SK-N-SH (cell line): ENCODE measurements around the gene ZDHHC14.

Experiments used
- EP300 ChIP-seq, 2 experiments: IDR thresholded peaks; 2 replicates each; pipeline versions ENCODE4 v1.4.0 to v1.6.1; 2012; ENCODE audit warnings: borderline replicate concordance in 1 of 2, low read depth in 1 of 2, low read length in 1 of 2
- TF ChIP-seq, protein P1 (sequence below): fragments of 150-350 bp; IDR thresholded peaks from 2 replicates; pipeline ENCODE4 v1.6.1; 2017; ENCODE audit warnings: antibody characterized with exemption, low read length, low read depth, borderline replicate concordance
- TF ChIP-seq, protein P2 (sequence below): IDR thresholded peaks from 2 replicates; pipeline ENCODE4 v1.6.1; 2012; ENCODE audit warnings: mild to moderate bottlenecking, low read depth, low read length, moderate library complexity
- TF ChIP-seq, protein P3 (sequence below): fragments of 200-600 bp; sonication (generic); IDR thresholded peaks from 2 replicates; pipeline ENCODE4 v1.6.1; 2017; ENCODE audit warnings: antibody characterized with exemption, mild to moderate bottlenecking, moderate library complexity

DNA sequence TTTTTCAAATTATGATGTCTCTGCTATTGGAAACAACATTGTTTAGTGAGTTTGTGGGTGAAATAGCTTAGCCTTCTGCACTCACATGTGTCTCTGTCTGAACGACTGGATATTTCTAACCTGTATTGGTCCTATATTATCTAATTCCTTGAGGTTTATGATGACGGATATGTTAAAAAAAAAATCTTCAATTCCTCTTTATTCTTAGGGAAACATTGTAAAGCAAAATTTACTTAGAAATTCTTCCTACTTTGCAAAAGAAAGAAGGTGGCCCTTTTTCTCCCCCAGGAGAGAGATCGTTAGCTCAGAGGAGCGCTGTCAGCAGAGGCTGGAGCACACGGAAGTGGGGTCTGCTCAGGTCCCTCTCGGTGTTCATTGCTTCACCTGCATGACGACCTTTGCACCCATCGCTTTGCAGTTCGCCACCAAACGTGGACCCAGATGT is 149.8 kb downstream of the ZDHHC14 start:
- TF ChIP-seq, protein P1, sequence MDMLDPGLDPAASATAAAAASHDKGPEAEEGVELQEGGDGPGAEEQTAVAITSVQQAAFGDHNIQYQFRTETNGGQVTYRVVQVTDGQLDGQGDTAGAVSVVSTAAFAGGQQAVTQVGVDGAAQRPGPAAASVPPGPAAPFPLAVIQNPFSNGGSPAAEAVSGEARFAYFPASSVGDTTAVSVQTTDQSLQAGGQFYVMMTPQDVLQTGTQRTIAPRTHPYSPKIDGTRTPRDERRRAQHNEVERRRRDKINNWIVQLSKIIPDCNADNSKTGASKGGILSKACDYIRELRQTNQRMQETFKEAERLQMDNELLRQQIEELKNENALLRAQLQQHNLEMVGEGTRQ, result no peak
- TF ChIP-seq EP300 (IDR thresholded peaks at IDR 0.05; ENCODE audit: borderline replicate concordance in 1 of 2, low read depth in 1 of 2, low read length in 1 of 2), result no peak
- TF ChIP-seq, protein P2, sequence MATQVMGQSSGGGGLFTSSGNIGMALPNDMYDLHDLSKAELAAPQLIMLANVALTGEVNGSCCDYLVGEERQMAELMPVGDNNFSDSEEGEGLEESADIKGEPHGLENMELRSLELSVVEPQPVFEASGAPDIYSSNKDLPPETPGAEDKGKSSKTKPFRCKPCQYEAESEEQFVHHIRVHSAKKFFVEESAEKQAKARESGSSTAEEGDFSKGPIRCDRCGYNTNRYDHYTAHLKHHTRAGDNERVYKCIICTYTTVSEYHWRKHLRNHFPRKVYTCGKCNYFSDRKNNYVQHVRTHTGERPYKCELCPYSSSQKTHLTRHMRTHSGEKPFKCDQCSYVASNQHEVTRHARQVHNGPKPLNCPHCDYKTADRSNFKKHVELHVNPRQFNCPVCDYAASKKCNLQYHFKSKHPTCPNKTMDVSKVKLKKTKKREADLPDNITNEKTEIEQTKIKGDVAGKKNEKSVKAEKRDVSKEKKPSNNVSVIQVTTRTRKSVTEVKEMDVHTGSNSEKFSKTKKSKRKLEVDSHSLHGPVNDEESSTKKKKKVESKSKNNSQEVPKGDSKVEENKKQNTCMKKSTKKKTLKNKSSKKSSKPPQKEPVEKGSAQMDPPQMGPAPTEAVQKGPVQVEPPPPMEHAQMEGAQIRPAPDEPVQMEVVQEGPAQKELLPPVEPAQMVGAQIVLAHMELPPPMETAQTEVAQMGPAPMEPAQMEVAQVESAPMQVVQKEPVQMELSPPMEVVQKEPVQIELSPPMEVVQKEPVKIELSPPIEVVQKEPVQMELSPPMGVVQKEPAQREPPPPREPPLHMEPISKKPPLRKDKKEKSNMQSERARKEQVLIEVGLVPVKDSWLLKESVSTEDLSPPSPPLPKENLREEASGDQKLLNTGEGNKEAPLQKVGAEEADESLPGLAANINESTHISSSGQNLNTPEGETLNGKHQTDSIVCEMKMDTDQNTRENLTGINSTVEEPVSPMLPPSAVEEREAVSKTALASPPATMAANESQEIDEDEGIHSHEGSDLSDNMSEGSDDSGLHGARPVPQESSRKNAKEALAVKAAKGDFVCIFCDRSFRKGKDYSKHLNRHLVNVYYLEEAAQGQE, result no peak
- TF ChIP-seq, protein P3, sequence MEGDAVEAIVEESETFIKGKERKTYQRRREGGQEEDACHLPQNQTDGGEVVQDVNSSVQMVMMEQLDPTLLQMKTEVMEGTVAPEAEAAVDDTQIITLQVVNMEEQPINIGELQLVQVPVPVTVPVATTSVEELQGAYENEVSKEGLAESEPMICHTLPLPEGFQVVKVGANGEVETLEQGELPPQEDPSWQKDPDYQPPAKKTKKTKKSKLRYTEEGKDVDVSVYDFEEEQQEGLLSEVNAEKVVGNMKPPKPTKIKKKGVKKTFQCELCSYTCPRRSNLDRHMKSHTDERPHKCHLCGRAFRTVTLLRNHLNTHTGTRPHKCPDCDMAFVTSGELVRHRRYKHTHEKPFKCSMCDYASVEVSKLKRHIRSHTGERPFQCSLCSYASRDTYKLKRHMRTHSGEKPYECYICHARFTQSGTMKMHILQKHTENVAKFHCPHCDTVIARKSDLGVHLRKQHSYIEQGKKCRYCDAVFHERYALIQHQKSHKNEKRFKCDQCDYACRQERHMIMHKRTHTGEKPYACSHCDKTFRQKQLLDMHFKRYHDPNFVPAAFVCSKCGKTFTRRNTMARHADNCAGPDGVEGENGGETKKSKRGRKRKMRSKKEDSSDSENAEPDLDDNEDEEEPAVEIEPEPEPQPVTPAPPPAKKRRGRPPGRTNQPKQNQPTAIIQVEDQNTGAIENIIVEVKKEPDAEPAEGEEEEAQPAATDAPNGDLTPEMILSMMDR, result no peak
